HepG2 (cell line): Measurements from ENCODE around the gene NELFB. TPM values are rescaled to one million over a fixed set of nuclear protein-coding genes. Genes with fewer than 3 reads are reported as not detected.

Experiments used
- DMAP1 ChIP-seq: IDR thresholded peaks from 2 replicates; pipeline ENCODE4 v1.6.1; 2016
- FLYWCH1 ChIP-seq: sonication (generic); formaldehyde crosslinking; IDR thresholded peaks from 2 replicates; pipeline ENCODE4 v1.8.1; 2023; ENCODE audit warnings: mild to moderate bottlenecking, missing genetic modification reagents
- FOXA1 ChIP-seq, 2 experiments: fragments of 450-650 bp in 1 of 2; sonication (generic) in 1 of 2; formaldehyde crosslinking in 1 of 2; IDR thresholded peaks; 2 replicates each; pipeline versions ENCODE4 v1.4.0 to v1.6.1; 2016 to 2020; ENCODE audit warnings: missing genetic modification reagents in 1 of 2
- FOXK1 ChIP-seq: sonication (generic); formaldehyde crosslinking; IDR thresholded peaks from 2 replicates; pipeline ENCODE4 v1.4.0; 2020; ENCODE audit warnings: low read depth, missing genetic modification reagents, borderline replicate concordance
- GABPB1 ChIP-seq: IDR thresholded peaks from 2 replicates; pipeline ENCODE4 v1.6.1; 2016; ENCODE audit warnings: mild to moderate bottlenecking, missing genetic modification reagents, moderate library complexity, missing compliant biosample characterization
- GATAD2A ChIP-seq: IDR thresholded peaks from 2 replicates; pipeline ENCODE4 v1.6.1; 2016
- HMG20A ChIP-seq: IDR thresholded peaks from 2 replicates; pipeline ENCODE4 v1.6.1; 2016; ENCODE audit warnings: borderline replicate concordance
- JUND ChIP-seq: sonication (generic); formaldehyde crosslinking; IDR thresholded peaks from 2 replicates; pipeline ENCODE4 v1.8.0; 2022; ENCODE audit warnings: mild to moderate bottlenecking, missing genetic modification reagents
- KDM3A ChIP-seq: IDR thresholded peaks from 2 replicates; pipeline ENCODE4 v1.6.1; 2018; ENCODE audit warnings: low read depth, missing compliant biosample characterization
- MAFG ChIP-seq: sonication (generic); formaldehyde crosslinking; IDR thresholded peaks from 2 replicates; pipeline ENCODE4 v1.5.1; 2020; ENCODE audit warnings: mild to moderate bottlenecking, missing genetic modification reagents
- MYC ChIP-seq: sonication (generic); formaldehyde crosslinking; IDR thresholded peaks from 2 replicates; pipeline ENCODE4 v1.9.0; 2021; ENCODE audit warnings: missing genetic modification reagents, borderline replicate concordance
- NCOA2 ChIP-seq: sonication (generic); formaldehyde crosslinking; IDR thresholded peaks from 2 replicates; pipeline ENCODE4 v1.8.0; 2022; ENCODE audit warnings: inconsistent platforms
- NFKB2 ChIP-seq: sonication (generic); formaldehyde crosslinking; IDR thresholded peaks from 2 replicates; pipeline ENCODE4 v1.4.0; 2020; ENCODE audit warnings: missing genetic modification reagents, borderline replicate concordance
- PHF8 ChIP-seq: sonication (generic); formaldehyde crosslinking; IDR thresholded peaks from 2 replicates; pipeline ENCODE4 v1.5.0; 2020; ENCODE audit warnings: missing genetic modification reagents
- PPARG ChIP-seq: conservative IDR thresholded peaks from 2 replicates; pipeline ENCODE4 v1.6.1; 2016; ENCODE audit warnings: missing biosample characterization, missing genetic modification reagents
- RBFOX2 ChIP-seq: fragments of 200-400 bp; formaldehyde crosslinking; IDR thresholded peaks from 2 replicates; pipeline ENCODE4 v1.6.1; 2017; ENCODE audit warnings: low read depth, mild to moderate bottlenecking, low read length
- SALL2 ChIP-seq: sonication (generic); formaldehyde crosslinking; IDR thresholded peaks from 2 replicates; pipeline ENCODE4 v1.8.1; 2023; ENCODE audit warnings: mild to moderate bottlenecking, missing genetic modification reagents, inconsistent platforms
- SMYD3 ChIP-seq: sonication (generic); formaldehyde crosslinking; IDR thresholded peaks from 2 replicates; pipeline ENCODE4 v1.8.1; 2023; ENCODE audit warnings: mild to moderate bottlenecking, missing genetic modification reagents
- SOX5 ChIP-seq: IDR thresholded peaks from 2 replicates; pipeline ENCODE4 v1.6.1; 2016; ENCODE audit warnings: borderline replicate concordance
- ZBTB38 ChIP-seq: sonication (generic); formaldehyde crosslinking; IDR thresholded peaks from 2 replicates; pipeline ENCODE4 v1.5.1; 2020; ENCODE audit warnings: mild to moderate bottlenecking, missing genetic modification reagents
- ZFX ChIP-seq: sonication (generic); formaldehyde crosslinking; IDR thresholded peaks from 2 replicates; pipeline ENCODE4 v1.4.0; 2020; ENCODE audit warnings: mild to moderate bottlenecking, low read depth, missing genetic modification reagents, moderate library complexity
- ZNF251 ChIP-seq: sonication (generic); formaldehyde crosslinking; IDR thresholded peaks from 2 replicates; pipeline ENCODE4 v1.9.0; 2021; ENCODE audit warnings: mild to moderate bottlenecking, missing genetic modification reagents
- ZNF253 ChIP-seq: sonication (generic); formaldehyde crosslinking; IDR thresholded peaks from 2 replicates; pipeline ENCODE4 v1.8.0; 2022; ENCODE audit warnings: mild to moderate bottlenecking, missing genetic modification reagents, borderline replicate concordance
- ZNF343 ChIP-seq: sonication (generic); formaldehyde crosslinking; IDR thresholded peaks from 2 replicates; pipeline ENCODE4 v1.4.0; 2020; ENCODE audit warnings: mild to moderate bottlenecking, missing genetic modification reagents
- ZNF607 ChIP-seq: sonication (generic); formaldehyde crosslinking; IDR thresholded peaks from 2 replicates; pipeline ENCODE4 v1.5.1; 2020; ENCODE audit warnings: missing genetic modification reagents, mild to moderate bottlenecking, borderline replicate concordance
- ZNF629 ChIP-seq: sonication (generic); formaldehyde crosslinking; conservative IDR thresholded peaks from 2 replicates; pipeline ENCODE4 v1.5.0; 2020; ENCODE audit warnings: missing genetic modification reagents
- ZNF747 ChIP-seq: sonication (generic); formaldehyde crosslinking; IDR thresholded peaks from 2 replicates; pipeline ENCODE4 v1.8.1; 2023; ENCODE audit warnings: missing genetic modification reagents, mild to moderate bottlenecking, borderline replicate concordance
- ZNF883 ChIP-seq: sonication (generic); formaldehyde crosslinking; IDR thresholded peaks from 2 replicates; pipeline ENCODE4 v1.5.1; 2020; ENCODE audit warnings: mild to moderate bottlenecking, missing genetic modification reagents; ENCODE audit errors: not compliant biosample characterization
- ZSCAN29 ChIP-seq: sonication (generic); formaldehyde crosslinking; conservative IDR thresholded peaks from 2 replicates; pipeline ENCODE4 v1.4.0; 2020; ENCODE audit warnings: mild to moderate bottlenecking, missing genetic modification reagents
- polyA plus RNA-seq, 8 experiments: library from polyadenylated mRNA; depleted of rRNA in 3 of 8; stranded (reverse) in 7 of 8; unstranded in 1 of 8; fragments of >200 nt; fragmentation: Illumina TruSeq in 4 of 8; extraction: Trizol in 4 of 8; gene quantifications; 2 replicates each; pipeline versions ENCODE4 v1.2.1 to v1.2.3, GENCODE V29; 2011 to 2016; ENCODE audit warnings: low read depth in 4 of 8, missing spikeins in 1 of 8, mixed read lengths in 1 of 8; ENCODE audit not compliant: insufficient read depth in 1 of 8
- total RNA-seq, 5 experiments: library from RNA; depleted of rRNA; stranded (reverse); fragments of >200 nt; fragmentation: Illumina TruSeq; extraction: Trizol; gene quantifications; 2 replicates each; pipeline ENCODE4 v1.2.3, GENCODE V29; 2016; ENCODE audit warnings: low read depth in 1 of 5
- TF ChIP-seq, protein P1 (sequence below): sonication (generic); formaldehyde crosslinking; IDR thresholded peaks from 2 replicates; pipeline ENCODE4 v1.5.0; 2020; ENCODE audit warnings: mild to moderate bottlenecking, missing genetic modification reagents, moderate library complexity
- TF ChIP-seq, protein P2 (sequence below): sonication (generic); formaldehyde crosslinking; IDR thresholded peaks from 2 replicates; pipeline ENCODE4 v1.4.0; 2020; ENCODE audit warnings: missing genetic modification reagents

Gene NELFB
- total and polyA plus RNA-seq, 2 of the 13 experiments (the other 11 are each of a cell fraction or from before 2014, with no cell fraction given): 26.5 to 45.8 TPM

DNA sequence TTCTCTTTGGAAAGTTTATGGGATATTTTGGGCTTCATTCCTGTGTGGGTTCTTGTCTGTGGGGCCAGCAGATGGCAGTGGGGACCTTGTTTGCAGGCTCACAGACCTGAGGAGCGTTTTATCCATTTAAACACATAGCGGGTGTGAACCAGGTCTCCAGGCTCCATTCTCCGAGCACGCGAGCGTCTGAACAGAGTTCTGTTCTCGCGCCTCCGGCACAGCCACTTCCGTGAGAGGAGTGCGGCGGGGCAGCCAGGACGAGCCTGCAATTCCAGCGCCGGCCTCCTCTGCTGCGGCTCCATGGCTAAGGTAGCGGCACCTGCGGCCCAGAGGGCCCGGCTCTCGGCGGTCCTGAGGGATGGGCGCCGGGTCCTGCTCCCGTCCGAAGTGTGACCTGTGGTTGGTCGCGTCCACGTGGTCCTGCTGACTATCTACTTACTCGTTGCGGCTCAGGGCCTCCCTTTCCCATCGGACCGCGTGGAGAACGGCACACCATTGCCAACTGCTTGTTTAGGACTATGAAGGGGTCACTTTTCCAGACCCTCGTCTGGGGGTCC, 39.6 kb downstream of the NELFB start (continued):
- TF ChIP-seq ZSCAN29 (peak; percentile 48; the same call in 1 of the 2 replicates), KDM3A (peak; percentile 38; the same call in 1 of the 2 replicates), FOXA1 (IDR thresholded peaks at IDR 0.05) (no peak), FOXA1 (CRISPR knock-in tag; IDR thresholded peaks at IDR 0.05) (no peak), ZNF883 (CRISPR knock-in tag) (peak; percentile 19), NFKB2 (CRISPR knock-in tag) (0 out of 2 replicates have a peak, but pooled peaks have one; percentile 36), FLYWCH1 (CRISPR knock-in tag) (no peak), ZFX (CRISPR knock-in tag) (peak; percentile 58), ZNF343 (CRISPR knock-in tag) (peak; percentile 55; the same call in 1 of the 2 replicates), ZNF747 (CRISPR knock-in tag) (peak; percentile 40; the same call in 1 of the 2 replicates), FOXK1 (no peak), MAFG (no peak), ZNF253 (0 out of 2 replicates have a peak, but pooled peaks have one; percentile 26), HMG20A (CRISPR knock-in tag) (no peak), RBFOX2 (peak; percentile 34; the same call in 1 of the 2 replicates), PPARG (CRISPR knock-in tag) (no peak), GABPB1 (peak; percentile 51; the same call in 1 of the 2 replicates), MYC (CRISPR knock-in tag) (peak; percentile 35; the same call in 1 of the 2 replicates), ZNF251 (0 out of 2 replicates have a peak, but pooled peaks have one; percentile 29), ZBTB38 (peak; percentile 60; the same call in 1 of the 2 replicates), DMAP1 (CRISPR knock-in tag) (0 out of 2 replicates have a peak, but pooled peaks have one; percentile 34), SALL2 (CRISPR knock-in tag) (0 out of 2 replicates have a peak, but pooled peaks have one; percentile 1), GATAD2A (CRISPR knock-in tag) (no peak), PHF8 (CRISPR knock-in tag) (peak; percentile 42; the same call in 1 of the 2 replicates), SOX5 (no peak), NCOA2 (CRISPR knock-in tag) (0 out of 2 replicates have a peak, but pooled peaks have one; percentile 13), SMYD3 (no peak), ZNF629 (CRISPR knock-in tag) (no peak), JUND (no peak), ZNF607 (0 out of 2 replicates have a peak, but pooled peaks have one; percentile 47)
- TF ChIP-seq, protein P1, sequence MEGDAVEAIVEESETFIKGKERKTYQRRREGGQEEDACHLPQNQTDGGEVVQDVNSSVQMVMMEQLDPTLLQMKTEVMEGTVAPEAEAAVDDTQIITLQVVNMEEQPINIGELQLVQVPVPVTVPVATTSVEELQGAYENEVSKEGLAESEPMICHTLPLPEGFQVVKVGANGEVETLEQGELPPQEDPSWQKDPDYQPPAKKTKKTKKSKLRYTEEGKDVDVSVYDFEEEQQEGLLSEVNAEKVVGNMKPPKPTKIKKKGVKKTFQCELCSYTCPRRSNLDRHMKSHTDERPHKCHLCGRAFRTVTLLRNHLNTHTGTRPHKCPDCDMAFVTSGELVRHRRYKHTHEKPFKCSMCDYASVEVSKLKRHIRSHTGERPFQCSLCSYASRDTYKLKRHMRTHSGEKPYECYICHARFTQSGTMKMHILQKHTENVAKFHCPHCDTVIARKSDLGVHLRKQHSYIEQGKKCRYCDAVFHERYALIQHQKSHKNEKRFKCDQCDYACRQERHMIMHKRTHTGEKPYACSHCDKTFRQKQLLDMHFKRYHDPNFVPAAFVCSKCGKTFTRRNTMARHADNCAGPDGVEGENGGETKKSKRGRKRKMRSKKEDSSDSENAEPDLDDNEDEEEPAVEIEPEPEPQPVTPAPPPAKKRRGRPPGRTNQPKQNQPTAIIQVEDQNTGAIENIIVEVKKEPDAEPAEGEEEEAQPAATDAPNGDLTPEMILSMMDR: peak; percentile 43
- TF ChIP-seq, protein P2, sequence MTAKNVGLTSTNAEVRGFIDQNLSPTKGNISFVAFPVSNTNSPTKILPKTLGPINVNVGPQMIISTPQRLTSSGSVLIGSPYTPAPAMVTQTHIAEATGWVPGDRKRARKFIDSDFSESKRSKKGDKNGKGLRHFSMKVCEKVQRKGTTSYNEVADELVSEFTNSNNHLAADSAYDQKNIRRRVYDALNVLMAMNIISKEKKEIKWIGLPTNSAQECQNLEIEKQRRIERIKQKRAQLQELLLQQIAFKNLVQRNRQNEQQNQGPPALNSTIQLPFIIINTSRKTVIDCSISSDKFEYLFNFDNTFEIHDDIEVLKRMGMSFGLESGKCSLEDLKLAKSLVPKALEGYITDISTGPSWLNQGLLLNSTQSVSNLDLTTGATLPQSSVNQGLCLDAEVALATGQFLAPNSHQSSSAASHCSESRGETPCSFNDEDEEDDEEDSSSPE (CRISPR knock-in tag): 0 out of 2 replicates have a peak, but pooled peaks have one; percentile 6
